C4-2B (cell line): ENCODE data around the gene SH2D1B.

Experiments
- H3K27ac ChIP-seq: fragments of 450-650 bp; 2 replicates; pipeline ENCODE4 v1.5.1; 2017
- CTCF ChIP-seq: fragments of 450-650 bp; conservative IDR thresholded peaks from 2 replicates; pipeline ENCODE4 v1.5.1; 2017; ENCODE audit warnings: mild to moderate bottlenecking
- ZFX ChIP-seq: fragments of 450-650 bp; IDR thresholded peaks from 2 replicates; pipeline ENCODE4 v1.6.1; 2017

Gene SH2D1B

GRCh38 chr1:162384601-162385279 is 27.2 kb downstream of the SH2D1B start:
- TF ChIP-seq ZFX: no peak
- TF ChIP-seq CTCF: no peak
- H3K27ac ChIP-seq: no peak overlapping the region

- TF ChIP-seq ZFX (no peak), CTCF (no peak)
- H3K27ac ChIP-seq: no peak overlapping the region
Measured at GRCh38 chr1:162384116-162384515, 27.8 kb downstream of the SH2D1B start.

- TF ChIP-seq CTCF (no peak), ZFX (no peak)
- H3K27ac ChIP-seq: no peak overlapping the region
Measured at GRCh38 chr1:162383516-162383915, 28.4 kb downstream of the SH2D1B start.

- TF ChIP-seq ZFX: no peak
- no peak overlapping the region for H3K27ac ChIP-seq
Measured at GRCh38 chr1:162383091-162383490, 28.8 kb downstream of the SH2D1B start.

- TF ChIP-seq CTCF (no peak), ZFX (no peak)
- no peak overlapping the region for H3K27ac ChIP-seq
Measured at GRCh38 chr1:162381941-162382750, 29.8 kb downstream of the SH2D1B start.

- H3K27ac ChIP-seq: no peak within 1 kb of the TSS
- TF ChIP-seq ZFX: no peak
- TF ChIP-seq CTCF: no peak
Measured at GRCh38 chr1:162381383-162381782, 30.6 kb downstream of the SH2D1B start, which contains the start of gene C1orf226. Gene C1orf226, plus strand, starts transcription at chr1:162381728. Its CDS starts 174 bp downstream, at chr1:162381902.

GRCh38 chr1:162380061-162380846 is 31.7 kb downstream of the SH2D1B start:
- no peak overlapping the region for H3K27ac ChIP-seq
- TF ChIP-seq ZFX (no peak), CTCF (no peak)
